ENCODE data around the gene GABRQ.

DNA sequence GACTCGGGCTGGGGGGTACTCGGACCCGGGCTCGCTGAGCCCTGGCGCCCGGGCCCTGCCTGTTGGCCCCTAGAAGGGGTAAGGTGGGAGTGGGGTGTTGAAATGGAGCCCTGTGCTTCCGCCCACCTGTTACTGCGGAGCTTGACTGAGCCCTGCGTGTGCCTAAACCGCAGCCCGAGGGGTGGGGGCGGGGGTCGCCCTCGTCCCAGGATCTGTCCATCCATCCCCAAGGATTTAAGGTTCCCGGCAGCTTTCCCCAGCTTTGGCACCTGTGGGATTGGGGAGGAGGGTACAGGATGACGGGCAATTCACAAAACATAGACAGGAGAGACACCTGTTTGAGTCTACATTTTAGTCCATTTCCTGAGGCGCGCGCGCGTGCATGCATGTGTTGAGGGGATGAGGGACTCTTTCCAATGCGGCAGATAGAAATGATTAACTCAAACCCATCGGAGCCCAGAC is 779 bp downstream of the GABRQ start:
- TF ChIP-seq EZH2 (IDR thresholded peaks at IDR 0.05; ENCODE audit: low read depth): no peak
- TF ChIP-seq, protein P1, sequence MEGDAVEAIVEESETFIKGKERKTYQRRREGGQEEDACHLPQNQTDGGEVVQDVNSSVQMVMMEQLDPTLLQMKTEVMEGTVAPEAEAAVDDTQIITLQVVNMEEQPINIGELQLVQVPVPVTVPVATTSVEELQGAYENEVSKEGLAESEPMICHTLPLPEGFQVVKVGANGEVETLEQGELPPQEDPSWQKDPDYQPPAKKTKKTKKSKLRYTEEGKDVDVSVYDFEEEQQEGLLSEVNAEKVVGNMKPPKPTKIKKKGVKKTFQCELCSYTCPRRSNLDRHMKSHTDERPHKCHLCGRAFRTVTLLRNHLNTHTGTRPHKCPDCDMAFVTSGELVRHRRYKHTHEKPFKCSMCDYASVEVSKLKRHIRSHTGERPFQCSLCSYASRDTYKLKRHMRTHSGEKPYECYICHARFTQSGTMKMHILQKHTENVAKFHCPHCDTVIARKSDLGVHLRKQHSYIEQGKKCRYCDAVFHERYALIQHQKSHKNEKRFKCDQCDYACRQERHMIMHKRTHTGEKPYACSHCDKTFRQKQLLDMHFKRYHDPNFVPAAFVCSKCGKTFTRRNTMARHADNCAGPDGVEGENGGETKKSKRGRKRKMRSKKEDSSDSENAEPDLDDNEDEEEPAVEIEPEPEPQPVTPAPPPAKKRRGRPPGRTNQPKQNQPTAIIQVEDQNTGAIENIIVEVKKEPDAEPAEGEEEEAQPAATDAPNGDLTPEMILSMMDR (conservative IDR thresholded peaks at IDR 0.05): no peak

Measured in PC-9 (cell line).